GM21390 (cell line): Measurements from ENCODE around the gene DDX46.
"Not testable (repeated sequence)": the region's sequence is repeated elsewhere in the genome, so short reads cannot be mapped to it uniquely, and the experiment has no call there.

Experiments used
- ATAC-seq: cut with Tn5 transposase; IDR thresholded peaks from one replicate; pipeline ENCODE4 v1.9.1; 2021; ENCODE audit not compliant: unreplicated experiment

Gene DDX46, protein sequence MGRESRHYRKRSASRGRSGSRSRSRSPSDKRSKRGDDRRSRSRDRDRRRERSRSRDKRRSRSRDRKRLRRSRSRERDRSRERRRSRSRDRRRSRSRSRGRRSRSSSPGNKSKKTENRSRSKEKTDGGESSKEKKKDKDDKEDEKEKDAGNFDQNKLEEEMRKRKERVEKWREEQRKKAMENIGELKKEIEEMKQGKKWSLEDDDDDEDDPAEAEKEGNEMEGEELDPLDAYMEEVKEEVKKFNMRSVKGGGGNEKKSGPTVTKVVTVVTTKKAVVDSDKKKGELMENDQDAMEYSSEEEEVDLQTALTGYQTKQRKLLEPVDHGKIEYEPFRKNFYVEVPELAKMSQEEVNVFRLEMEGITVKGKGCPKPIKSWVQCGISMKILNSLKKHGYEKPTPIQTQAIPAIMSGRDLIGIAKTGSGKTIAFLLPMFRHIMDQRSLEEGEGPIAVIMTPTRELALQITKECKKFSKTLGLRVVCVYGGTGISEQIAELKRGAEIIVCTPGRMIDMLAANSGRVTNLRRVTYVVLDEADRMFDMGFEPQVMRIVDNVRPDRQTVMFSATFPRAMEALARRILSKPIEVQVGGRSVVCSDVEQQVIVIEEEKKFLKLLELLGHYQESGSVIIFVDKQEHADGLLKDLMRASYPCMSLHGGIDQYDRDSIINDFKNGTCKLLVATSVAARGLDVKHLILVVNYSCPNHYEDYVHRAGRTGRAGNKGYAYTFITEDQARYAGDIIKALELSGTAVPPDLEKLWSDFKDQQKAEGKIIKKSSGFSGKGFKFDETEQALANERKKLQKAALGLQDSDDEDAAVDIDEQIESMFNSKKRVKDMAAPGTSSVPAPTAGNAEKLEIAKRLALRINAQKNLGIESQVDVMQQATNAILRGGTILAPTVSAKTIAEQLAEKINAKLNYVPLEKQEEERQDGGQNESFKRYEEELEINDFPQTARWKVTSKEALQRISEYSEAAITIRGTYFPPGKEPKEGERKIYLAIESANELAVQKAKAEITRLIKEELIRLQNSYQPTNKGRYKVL

DNA sequence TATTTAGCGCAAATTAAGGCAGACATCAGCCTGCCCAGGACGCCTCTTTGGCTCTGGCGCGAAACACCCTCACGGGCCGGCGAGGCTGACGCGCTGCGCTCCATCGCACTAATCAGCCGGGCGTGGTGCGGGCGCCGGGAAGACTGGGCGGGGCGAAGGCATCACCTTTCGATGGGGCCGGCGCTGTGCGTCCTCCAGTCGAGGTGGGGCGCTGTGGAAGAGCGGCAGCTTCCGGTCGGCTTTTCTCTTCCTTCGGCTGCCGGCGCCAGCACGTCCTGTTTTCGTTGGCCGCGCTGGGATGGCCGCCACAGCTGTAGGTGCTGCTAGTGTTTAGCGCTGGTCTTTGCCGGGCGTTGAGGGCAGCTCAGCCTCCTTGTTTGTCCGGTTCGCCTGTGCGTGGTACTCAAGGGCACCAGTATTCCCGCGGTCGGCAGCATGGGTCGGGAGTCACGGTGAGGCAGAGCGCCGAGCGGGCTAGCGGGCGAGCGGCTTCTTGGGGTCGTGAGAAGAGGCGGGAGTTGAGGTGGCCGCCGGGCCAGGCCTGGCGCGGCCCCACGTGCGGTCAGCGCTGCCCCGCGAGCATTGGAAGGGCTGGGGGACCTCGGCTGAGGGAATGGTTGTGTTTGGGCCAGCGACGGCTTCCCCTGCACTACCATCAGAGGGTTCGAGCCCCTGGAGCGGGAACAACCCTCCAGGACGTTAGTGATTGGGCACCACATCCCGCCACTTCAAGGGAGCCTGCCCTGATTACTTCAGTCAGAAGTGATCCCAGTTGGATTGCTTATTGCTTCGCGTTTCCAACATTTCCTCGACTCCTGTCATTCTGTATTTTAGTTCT, at the start of gene DDX46:
DDX46 (plus strand) TSS at position 276 of the 838 bp plus-strand sequence; CDS start at position 436, 160 bp downstream.
- peak; percentile 97 for ATAC-seq

DNA sequence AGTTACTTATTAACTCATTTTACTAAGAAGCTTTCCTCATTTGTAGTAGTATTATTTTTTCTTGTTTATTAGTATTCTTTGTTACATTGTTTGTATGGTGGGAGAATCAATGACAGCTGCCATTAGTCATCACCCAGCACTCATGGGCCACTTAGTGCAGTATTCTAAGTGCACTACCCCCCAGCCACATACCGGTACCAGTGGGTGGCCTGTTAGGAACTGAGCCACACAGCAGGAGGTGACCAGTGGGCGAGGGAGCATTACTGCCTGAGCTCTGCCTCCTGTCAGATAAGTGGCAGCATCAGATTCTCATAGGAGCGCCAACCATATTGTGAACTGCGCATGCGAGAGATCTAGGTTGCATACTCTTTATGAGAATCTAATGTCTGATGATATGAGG, 44.5 kb upstream of the DDX46 start:
- ATAC-seq, result no peak

DNA sequence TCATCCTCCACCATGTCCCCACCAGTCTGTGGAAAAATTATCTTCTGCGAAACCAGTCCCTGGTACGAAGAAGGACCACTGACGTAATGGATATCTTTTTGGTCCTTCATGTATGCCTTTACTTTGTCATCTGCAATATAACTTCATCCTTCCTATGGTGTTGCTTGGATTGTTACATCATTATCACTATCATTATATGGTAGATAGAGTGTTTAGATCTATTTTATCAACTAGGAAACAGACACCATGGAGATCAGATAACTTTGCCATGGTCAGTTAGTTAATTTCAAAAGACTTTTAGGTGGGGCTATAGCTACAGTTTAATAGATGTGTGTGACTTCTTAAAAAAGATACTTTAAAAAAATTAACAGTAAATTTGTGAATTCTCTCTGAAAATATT, 44.0 kb upstream of the DDX46 start:
- ATAC-seq, result no peak

DNA sequence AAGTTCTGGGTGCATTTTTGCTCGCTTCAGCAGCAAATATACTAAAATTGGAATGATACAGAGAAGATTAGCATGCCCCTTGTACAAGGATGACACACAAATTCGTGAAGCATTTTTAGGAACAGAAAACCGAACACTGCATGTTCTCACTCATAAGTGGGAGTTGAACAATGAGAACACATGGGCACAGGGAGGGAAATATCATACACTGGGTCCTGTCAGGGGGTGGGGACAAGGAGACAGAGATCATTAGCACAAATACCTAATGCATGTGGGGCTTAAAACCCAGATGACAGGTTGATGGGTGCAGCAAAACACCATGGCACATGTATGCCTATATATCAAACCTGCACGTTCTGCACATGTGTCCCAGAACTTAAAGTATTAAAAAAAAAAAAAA, 43.1 kb upstream of the DDX46 start:
- not testable (repeated sequence) for ATAC-seq

DNA sequence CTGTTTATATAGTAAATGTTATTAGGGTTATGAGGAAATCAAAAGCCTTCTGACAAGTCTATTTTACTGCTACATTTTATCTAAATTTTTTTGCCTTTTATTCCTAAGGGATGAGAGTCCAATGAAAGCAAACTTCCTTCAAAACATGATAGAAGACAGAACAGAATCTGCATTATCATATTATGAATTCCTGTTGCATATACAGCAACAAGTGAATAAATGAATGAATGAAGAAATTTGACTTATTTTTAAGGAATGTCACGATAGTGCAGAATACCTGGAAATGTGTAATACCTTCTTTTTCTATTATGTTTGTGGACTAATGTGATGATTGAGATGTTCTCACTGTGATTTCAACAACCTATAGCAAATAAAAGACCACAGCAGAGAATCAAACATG, 33.7 kb upstream of the DDX46 start:
- no peak for ATAC-seq

DNA sequence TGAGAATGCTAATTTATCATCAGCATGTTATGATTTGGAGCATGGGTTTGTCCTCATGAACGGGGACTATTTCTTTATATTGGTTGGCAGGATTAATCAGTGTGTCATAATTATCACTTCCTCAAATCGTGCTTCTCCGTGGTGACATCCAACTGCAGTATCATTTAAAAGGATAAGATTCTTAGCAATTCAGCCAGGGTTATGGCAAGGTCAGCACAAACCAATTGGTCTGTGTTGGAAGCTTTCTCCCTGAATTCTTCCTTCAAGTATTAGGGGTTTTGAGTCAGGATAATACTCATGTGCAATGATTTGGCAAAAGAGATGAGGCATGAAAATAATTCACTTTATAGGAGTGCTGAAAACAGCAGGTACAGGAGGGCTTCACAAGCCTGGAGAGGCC, 25.8 kb upstream of the DDX46 start:
- no peak for ATAC-seq

DNA sequence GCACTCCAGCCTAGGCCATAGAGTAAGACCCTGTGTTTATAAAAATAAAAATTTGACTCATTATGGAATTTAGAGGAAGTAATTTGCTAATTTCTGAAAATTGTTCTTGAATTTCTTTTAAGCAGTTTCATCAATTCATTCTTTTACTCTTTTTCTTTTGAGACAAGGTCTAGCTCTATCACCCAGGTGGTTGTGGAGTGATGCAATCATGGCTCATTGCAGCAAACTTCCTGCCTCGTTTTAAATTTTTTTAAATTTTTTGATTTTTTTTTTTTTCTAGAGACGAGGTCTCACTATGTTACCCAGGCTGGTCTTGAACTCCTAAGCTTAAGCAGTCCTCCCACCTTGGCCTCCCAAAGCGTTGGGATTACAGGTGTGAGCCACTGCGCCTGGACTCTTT, 23.3 kb upstream of the DDX46 start:
- no peak for ATAC-seq

DNA sequence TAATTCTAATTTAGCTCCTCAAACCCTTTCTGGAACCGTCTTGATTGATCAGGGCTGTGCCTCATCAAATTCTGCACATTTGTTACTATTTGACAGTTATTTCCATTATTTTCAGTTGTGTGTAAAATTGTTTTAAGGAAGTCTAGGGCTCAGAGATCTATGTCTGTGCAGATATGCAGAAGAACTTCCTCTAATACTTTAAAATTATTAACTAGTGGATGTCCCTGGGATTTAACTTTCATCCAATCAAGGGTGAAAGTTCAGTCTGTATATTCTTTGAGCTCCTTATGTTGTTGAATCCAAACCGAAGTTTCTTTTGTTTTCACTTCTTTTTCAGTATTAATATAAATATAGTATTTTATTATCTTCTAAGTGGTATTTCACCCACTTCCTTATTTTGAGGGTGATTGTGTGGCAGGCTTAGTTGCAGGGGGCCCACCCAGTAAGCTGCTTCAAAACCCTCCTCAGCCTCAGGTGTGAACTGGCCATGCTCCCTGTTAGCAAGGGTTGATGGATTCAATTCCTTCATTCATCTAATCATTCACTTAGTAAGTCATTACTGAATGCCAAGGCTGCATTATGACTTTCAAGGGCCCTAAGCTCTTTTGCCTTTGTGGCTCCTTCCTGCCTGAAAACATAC, 22.3 kb upstream of the DDX46 start:
- no peak for ATAC-seq

DNA sequence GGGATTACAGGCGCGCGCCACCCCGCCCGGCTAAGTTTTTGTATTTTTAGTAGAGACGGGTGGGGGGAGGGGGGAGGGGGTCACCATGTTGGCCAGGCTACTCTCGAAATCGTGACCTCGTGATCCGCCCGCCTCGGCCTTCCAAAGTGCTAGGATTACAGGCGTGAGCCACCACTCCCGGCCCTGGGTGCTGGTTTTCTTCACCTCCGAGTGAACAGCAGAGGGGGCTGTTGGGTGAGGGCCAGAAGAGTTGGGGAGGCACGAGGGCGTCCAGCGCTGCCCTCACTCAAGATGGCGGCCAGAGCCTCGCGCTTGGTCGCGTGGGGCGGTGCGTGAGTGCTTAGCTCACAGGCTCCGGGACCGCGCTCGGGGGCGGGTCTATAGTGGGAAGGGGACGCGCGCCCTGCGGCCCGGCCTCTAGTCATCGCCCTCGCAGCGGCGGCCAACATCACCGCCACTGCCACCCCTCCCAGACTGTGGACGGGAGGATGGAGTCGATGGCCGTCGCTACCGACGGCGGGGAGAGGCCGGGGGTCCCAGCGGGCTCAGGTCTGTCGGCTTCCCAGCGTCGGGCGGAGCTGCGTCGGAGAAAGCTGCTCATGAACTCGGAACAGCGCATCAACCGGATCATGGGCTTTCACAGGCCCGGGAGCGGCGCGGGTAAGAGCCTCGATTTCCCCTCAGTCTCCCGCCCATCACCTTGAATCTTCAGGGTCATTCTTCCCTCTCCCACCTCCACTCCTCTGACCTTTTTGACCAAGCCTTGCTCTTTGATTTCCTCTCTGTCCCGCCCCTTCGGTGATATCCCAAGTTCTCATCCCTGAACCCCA, 20.2 kb upstream of the DDX46 start, which contains the start of gene CAMLG:
CAMLG (plus strand) TSS at position 416 of the 830 bp plus-strand sequence; CDS start at position 489, 73 bp downstream.
- peak; percentile 95 for ATAC-seq

DNA sequence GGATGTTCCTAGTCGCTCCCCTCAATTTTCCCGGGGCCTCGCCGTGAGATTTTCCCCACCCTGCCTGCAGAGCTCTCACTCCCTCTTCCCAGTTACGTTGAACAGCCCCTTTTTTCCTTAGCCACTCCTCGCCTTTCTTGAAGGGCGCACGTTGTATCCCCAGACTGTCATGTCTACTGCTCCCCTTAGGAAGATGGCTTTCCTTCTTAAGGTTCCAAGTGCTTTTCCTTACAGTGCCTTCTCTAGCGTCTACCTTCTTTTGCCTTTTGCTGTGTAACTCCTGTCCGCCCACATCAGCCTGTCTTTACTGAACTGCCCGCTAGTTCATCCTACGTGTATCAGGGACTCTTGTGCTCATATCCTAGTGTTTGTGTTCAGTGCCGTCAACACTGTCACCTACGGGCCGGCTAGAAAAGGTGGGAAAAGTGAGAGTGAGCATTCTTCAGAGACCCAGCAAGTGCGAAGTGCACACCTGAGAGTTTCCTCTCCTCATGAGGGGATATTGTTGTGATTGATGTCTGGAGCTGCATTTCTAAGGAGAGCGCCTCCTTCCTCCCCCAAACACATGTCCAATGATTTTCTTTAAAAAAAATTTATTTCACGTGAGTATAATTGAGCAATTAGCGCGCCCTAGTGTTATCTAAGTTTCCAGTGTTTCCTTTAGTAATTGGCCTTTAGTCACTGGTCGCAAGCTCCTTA, 19.5 kb upstream of the DDX46 start:
- ATAC-seq, result no peak

DNA sequence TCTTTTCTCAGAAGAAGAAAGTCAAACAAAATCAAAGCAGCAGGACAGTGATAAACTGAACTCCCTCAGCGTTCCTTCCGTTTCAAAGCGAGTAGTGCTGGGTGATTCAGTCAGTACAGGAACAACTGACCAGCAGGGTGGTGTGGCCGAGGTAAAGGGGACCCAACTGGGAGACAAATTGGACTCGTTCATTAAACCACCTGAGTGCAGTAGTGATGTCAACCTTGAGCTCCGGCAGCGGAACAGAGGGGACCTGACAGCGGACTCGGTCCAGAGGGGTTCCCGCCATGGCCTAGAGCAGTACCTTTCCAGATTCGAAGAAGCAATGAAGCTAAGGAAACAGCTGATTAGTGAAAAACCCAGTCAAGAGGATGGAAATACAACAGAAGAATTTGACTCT, 17.5 kb upstream of the DDX46 start:
- ATAC-seq, result no peak

DNA sequence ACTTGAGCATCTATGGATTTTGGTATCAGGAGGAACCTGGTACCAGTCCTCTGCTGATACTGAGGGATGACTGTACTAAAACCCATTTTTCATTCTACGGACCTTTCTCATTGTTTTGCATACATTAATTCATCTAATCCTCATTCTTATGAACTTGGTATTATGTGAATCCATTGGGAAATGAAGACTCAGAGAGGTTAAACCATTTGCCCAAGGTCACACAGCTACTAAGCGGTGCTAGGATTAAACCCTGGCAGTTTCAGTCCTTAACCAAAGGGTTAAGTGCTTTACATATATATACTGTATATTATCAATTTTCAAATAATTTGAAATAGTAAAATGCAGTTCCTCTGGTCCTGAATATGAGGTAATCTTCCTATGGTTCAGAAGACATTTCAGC, 16.4 kb upstream of the DDX46 start:
- no peak for ATAC-seq

DNA sequence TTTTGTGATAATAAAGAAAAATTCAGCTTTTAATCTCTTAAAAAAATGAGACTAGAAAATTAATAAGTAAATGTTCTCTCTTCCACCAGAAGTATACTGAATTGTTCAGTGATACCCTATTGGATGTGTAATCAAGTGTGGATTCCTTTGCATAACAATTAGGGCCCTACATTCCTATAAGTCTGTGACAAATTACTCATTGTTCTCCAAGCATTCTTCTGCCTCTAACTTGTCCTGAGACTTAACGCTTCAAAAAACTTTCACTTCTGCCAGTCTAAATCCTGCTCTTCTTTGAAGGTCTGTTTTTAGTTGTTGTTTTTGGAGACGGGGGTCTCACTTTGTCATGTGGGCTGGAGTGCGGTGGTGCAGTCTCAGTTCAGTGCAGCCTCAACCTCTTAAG, 9.2 kb upstream of the DDX46 start:
- ATAC-seq, result no peak

DNA sequence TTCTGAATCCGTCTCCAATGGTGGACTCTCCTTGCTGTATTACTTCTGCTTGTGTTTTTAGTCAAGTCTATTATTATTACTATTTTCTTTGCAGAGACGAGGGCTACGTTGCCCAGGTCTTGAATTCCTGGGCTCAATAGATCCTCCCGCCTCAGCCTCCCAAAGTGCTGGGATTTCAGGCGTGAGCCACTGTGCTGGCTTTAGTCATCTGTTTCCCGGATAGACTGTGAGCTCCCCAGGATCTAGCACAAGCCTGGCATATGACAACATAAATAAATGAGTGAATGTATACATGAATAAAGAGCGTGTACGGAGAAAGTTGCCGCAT, 439 bp upstream of the DDX46 start:
- no peak for ATAC-seq

DNA sequence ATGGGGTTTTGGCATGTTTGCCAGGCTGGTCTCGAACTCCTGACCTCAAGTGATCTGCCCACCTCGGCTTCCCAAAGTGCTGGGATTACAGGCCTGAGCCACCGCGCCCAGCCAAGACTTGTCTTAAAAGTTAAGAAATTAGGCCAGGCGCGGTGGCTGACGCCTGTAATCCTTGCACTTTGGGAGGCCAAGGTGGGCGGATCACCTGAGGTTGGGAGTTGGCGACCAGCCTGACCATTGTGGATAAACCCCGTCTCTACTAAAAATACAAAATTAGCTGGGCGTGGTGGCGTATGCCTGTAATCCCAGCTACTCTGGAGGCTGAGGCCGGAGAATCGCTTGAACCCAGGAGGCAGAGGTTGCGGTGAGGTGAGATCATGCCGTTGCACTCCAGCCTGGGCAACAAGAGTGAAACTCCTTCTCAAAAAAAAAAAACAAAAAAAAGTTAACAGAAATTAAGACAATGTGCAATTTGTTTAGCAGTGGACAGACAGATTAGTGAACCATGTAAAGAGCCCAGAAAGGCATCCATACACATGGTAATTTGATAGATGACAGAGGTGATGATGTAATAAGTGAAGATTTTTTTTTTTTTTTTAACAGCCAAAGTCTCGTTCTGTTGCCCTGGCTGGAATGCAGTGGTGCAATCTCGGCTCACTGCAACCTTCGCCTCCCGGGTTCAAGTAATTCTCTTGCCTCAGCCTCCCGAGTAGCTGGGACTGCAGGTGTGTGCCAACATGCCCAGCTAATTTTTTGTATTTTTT, 9.1 kb downstream of the DDX46 start:
- ATAC-seq, result not testable (repeated sequence)

DNA sequence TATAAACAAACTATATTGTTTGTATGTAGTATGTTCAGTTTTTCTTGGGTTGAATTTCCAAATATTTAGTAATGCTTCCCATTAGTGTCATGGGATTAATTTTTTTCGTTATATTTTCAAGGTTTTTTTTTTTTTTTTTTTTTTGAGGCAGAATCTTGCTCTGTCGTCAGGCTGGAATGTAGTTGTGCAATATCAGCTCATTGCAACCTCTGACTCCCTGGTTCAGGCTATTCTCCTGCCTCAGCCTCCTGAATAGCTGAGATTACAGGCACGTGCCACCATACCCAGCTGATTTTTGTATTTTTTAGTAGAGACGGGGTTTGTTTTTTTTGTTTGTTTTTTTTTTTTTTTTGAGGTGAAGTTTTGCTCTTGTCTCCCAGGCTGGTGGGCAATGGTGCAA, 10.6 kb downstream of the DDX46 start:
- ATAC-seq, result no peak

DNA sequence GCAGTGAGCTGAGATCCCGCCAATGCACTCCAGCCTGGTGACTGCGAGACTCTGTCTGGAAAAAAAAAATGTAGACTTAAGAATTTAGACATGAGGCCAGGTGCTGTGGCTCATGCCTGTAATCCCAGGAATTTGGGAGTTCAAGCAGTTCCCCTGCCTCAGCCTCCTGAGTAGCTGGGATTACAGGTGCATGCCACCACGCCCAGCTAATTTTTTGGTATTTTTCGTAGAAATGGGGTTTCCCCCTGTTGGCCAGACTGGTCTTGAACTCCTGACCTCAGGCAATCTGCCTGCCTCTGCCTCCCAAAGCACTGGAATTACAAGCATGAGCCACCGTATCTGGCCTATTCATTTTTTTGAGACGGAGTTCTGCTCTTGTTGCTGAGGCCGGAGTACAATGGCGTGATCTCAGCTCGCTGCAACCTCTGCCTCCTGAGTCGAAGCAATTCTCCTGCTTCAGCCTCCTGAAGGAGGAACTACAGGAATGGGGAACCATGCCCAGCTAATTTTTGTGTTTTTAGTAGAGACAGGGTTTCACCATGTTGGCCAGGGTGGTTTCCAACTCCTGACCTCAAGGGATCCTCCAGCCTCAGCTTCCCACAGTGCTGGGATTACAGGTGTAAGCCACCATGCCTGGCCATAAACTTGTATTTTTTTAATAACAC, 14.0 kb downstream of the DDX46 start:
- no peak for ATAC-seq

DNA sequence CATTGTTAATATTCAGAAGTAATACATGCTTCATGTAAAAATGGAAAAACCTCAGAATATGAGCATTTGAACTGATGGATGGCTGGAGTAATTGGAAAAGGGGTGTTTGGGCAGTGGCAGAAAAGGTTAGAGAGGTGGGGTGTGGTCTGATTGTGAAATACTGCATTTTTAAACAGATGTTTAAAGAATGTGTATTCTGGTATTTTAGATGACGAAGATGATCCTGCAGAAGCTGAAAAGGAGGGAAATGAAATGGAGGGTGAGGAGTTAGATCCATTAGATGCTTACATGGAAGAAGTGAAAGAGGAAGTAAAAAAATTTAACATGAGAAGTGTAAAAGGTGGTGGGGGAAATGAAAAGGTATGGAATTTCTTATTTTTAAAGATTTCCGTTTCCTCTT, 18.8 kb downstream of the DDX46 start:
- no peak for ATAC-seq
